ENCODE data around the gene RNF220.

The RNF220 gene
- total RNA-seq: 81.8 to 169 (median 132) reads per million in 9 experiments

DNA sequence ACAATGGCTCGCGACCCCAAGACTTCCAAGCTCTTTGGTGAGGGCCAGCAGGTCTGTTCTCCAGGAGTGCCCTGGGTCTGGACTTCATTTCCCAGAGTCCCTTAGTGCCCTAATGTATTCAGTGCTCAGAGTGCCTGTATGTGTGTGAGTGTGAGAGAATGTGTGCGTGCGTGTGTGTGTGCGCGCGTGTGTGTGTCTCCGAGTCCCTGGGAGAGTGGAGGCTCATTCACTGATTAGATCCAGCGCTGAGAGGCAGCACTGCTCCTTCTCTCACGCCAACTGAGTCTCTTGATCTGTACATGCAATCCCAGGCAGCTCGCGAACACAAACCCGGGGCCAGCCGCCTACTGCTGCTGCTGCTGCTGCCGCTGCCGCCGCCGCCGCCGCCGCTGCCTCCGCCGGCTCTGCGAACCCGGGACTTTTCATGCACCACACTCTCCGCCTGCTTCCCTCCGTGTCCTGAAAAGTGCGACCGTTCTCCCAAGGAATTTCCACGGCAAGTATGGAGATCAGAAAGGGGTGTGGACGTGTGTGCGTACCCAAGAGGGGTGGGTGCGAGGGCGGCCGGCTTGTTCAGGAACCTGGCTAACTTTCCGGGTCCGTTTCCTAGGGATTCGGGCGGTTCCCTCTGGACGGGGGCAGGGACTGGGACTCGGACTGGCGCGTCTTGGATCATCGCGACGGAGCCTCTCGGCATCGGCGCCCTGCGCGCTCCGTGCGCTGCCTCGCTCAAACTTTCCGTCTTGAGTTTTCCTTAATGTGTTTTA is at the start of gene RNF220:
RNF220 (plus strand) TSS at position 225 of the 767 bp plus-strand sequence.
- H3K27me3 Mint-ChIP-seq: peaks cover 38 to 62% of the 10 kb centered on the region in 2 donors

GRCh38 chr1:44355582-44356305 is 49.3 kb upstream of the RNF220 start:
- DNase-seq: no peak
- peak overlapping the region; percentile 84 to 97 for H3K4me3 Mint-ChIP-seq

More for the DNA sequence above, at the start of gene RNF220:
- Mint-ChIP-seq H3K9me3 (no peaks in the 10 kb centered on the region), H3K4me3 (peak within 1 kb of the TSS; percentile 91 to 94), H3K27ac (peak within 1 kb of the TSS; percentile 38 to 80), H3K4me1 (ENCODE audit: low read depth in 2 of 2) (peaks cover 18 to 36% of the 10 kb centered on the region in 2 donors), H3K36me3 (ENCODE audit: insufficient read depth) (peaks cover 21% of the 10 kb centered on the region)
- ATAC-seq (replicated peaks): peak; percentile 34
- peak in 2 of 3 experiments; percentile 8 to 31 for DNase-seq

GRCh38 chr1:44357710-44358109 is 47.3 kb upstream of the RNF220 start:
- DNase-seq (no peak), ATAC-seq (replicated peaks) (no peak)
- no peaks in the 10 kb centered on the region for H3K27me3 Mint-ChIP-seq

More at GRCh38 chr1:44355582-44356305, 49.3 kb upstream of the RNF220 start:
- Mint-ChIP-seq H3K4me1 (ENCODE audit: low read depth in 2 of 2) (peaks cover 13 to 30% of the 10 kb centered on the region in 2 donors), H3K36me3 (ENCODE audit: insufficient read depth) (peaks cover 16% of the 10 kb centered on the region), H3K27me3 (no peaks in the 10 kb centered on the region), H3K9me3 (no peaks in the 10 kb centered on the region), H3K27ac (peak overlapping the region; percentile 90 to 95)
- no peak for ATAC-seq (replicated peaks)

DNA sequence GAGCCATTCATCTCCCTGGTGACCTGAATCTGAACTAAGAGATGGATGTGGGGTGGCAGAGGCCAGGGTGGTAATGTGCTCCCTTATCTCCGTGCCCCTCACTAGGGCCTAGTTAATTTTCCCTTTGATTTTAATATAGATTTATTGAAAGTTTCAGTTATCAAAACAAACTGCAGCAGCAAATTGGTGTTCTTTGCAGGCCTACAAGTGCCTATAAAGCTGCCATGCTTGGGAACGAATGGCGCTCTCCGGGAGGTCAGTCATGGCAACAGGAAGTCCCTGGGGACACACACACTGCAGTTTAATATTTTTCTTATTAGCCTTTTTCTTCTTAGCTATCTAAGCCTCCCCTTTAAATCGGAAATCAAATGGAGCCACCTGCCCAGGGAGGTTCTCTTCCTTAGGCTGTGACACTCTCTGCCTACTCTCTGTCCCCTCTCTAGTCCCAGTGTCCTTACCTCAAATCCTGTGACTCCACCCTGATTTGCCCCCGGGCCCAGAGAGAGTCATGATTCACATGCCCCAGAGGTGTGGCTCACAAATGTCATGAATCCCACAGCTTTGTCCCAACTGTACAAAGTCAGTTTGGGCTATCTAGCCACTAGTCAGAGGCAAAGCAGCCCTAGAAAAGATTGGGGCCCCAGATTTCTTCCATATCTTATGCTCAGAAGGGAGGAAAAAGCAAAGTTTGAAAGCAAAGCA is 45.7 kb upstream of the RNF220 start:
- ATAC-seq (replicated peaks): no peak
- no peak overlapping the region for H3K4me3 Mint-ChIP-seq
- H3K36me3 Mint-ChIP-seq (ENCODE audit: insufficient read depth): peaks cover 7% of the 10 kb centered on the region
- peaks cover 8 to 10% of the 10 kb centered on the region in 2 donors for H3K4me1 Mint-ChIP-seq (ENCODE audit: low read depth in 2 of 2)
- H3K27ac Mint-ChIP-seq: no peak overlapping the region
- H3K27me3 Mint-ChIP-seq: no peaks in the 10 kb centered on the region
- no peaks in the 10 kb centered on the region for H3K9me3 Mint-ChIP-seq
- DNase-seq: no peak

More at GRCh38 chr1:44357710-44358109, 47.3 kb upstream of the RNF220 start:
- Mint-ChIP-seq H3K27ac (peak overlapping the region in 1 of 2 donors; percentile 49), H3K4me1 (ENCODE audit: low read depth in 2 of 2) (peaks cover 10 to 20% of the 10 kb centered on the region in 2 donors), H3K36me3 (ENCODE audit: insufficient read depth) (peaks cover 7% of the 10 kb centered on the region), H3K9me3 (no peaks in the 10 kb centered on the region), H3K4me3 (no peak overlapping the region)

- Mint-ChIP-seq H3K4me3 (no peak overlapping the region), H3K27me3 (peaks cover 0 to 3% of the 10 kb centered on the region in 2 donors), H3K9me3 (no peaks in the 10 kb centered on the region), H3K4me1 (ENCODE audit: low read depth in 2 of 2) (no peaks in the 10 kb centered on the region), H3K36me3 (ENCODE audit: insufficient read depth) (no peaks in the 10 kb centered on the region), H3K27ac (no peak overlapping the region)
- ATAC-seq (replicated peaks): no peak
- DNase-seq: no peak
Measured at GRCh38 chr1:44361478-44361877, 43.6 kb upstream of the RNF220 start.

DNA sequence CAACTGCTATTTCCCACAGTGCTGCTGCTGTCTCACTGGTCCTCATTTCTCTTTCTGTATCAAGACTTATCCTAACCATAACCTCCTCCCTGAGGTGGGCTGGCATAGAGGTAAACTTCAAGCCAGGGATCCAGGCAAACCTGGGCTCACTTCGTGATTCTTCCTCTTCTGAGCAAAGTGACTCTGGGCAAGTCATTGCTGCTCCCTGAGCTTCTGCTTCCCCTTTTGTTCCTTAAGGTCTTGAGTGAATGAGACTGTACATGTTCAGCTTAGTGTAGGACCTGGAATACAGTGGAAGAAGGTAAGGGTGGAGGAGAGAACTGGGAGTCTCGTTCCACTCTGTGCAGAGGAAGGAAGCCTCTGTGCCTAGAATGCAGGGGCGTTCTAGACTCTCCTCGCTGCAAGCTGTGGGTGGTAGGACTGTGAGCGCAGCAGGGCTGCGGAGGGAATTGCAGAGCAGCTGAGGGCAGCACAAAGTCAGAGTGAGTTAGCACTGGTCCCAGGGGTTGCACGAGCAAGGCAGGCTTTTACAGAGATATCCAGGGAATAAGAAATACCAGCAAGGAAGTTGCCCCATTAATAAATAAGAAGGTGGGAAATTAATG is 38.6 kb upstream of the RNF220 start:
- H3K4me3 Mint-ChIP-seq: no peak overlapping the region
- H3K27me3 Mint-ChIP-seq: peaks cover 0 to 25% of the 10 kb centered on the region in 2 donors
- H3K9me3 Mint-ChIP-seq: no peaks in the 10 kb centered on the region
- DNase-seq (no peak), ATAC-seq (replicated peaks) (no peak)
- no peak overlapping the region for H3K27ac Mint-ChIP-seq
- H3K4me1 Mint-ChIP-seq (ENCODE audit: low read depth in 2 of 2): no peaks in the 10 kb centered on the region
- H3K36me3 Mint-ChIP-seq (ENCODE audit: insufficient read depth): no peaks in the 10 kb centered on the region

DNA sequence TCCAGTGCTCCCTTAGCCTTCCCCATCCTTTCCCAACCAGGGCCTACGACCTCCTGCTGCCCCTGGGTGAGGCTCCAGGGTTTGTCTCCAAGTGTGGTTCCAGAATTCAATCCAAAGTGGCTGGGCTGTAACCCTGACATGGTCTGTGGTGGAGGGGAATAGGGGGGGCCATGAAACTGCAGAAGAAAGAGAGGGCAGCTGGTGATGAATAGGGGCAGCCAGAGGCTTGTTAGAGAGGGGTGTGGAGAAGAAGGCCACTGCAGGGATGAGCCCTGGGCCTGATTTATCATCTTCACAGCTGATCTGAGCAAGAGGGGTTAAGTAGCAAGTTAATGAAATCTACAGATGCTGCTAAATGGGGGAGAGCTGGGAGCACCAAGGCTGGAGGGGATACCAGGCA is 37.1 kb upstream of the RNF220 start:
- Mint-ChIP-seq H3K27me3 (peaks cover 0 to 25% of the 10 kb centered on the region in 2 donors), H3K36me3 (ENCODE audit: insufficient read depth) (no peaks in the 10 kb centered on the region), H3K9me3 (no peaks in the 10 kb centered on the region), H3K4me1 (ENCODE audit: low read depth in 2 of 2) (no peaks in the 10 kb centered on the region), H3K27ac (no peak overlapping the region), H3K4me3 (no peak overlapping the region)
- ATAC-seq (replicated peaks) (no peak), DNase-seq (no peak)

DNA sequence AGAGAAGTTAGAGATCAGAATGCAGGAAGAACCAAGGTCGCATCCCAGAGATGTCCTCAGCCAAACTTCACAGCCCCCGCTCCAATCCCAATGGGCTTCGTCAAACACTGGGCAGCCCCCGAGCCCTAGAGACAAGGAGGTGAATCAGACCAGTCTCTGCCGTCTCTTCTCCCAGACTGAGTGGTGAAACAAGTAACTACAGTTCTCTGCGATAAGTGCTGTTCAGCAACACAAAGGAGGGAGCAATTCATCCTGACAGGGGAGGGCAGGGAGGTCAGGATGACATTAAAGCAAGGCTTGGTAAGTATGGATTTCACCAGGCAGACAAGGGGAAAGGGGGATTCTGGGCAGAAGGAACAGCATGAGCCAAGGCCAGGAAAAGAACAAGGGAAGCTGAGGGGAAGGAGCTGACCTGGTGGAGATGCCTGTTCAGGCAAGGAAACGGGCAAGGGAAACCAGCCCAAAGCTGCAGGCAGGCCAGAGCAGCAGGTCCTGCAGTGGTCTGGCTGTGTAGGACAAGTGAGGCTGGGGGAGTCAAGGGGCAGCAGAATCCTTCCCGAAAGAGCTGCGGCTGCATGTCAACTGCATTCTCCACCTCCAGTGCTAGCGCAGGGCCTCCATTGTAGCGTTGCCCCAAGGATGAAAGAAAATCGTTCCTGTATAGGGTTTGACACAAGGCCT is 36.4 kb upstream of the RNF220 start:
- no peaks in the 10 kb centered on the region for H3K36me3 Mint-ChIP-seq (ENCODE audit: insufficient read depth)
- no peak overlapping the region for H3K27ac Mint-ChIP-seq
- no peak overlapping the region for H3K4me3 Mint-ChIP-seq
- H3K9me3 Mint-ChIP-seq: no peaks in the 10 kb centered on the region
- peaks cover 0 to 25% of the 10 kb centered on the region in 2 donors for H3K27me3 Mint-ChIP-seq
- ATAC-seq (replicated peaks): no peak
- DNase-seq: no peak
- no peaks in the 10 kb centered on the region for H3K4me1 Mint-ChIP-seq (ENCODE audit: low read depth in 2 of 2)

- H3K36me3 Mint-ChIP-seq (ENCODE audit: insufficient read depth): no peaks in the 10 kb centered on the region
- H3K27me3 Mint-ChIP-seq: peaks cover 0 to 25% of the 10 kb centered on the region in 2 donors
- no peaks in the 10 kb centered on the region for H3K9me3 Mint-ChIP-seq
- no peak overlapping the region for H3K4me3 Mint-ChIP-seq
- H3K4me1 Mint-ChIP-seq (ENCODE audit: low read depth in 2 of 2): no peaks in the 10 kb centered on the region
- H3K27ac Mint-ChIP-seq: no peak overlapping the region
- DNase-seq (no peak), ATAC-seq (replicated peaks) (no peak)
Measured at GRCh38 chr1:44371206-44371605, 33.8 kb upstream of the RNF220 start.

DNA sequence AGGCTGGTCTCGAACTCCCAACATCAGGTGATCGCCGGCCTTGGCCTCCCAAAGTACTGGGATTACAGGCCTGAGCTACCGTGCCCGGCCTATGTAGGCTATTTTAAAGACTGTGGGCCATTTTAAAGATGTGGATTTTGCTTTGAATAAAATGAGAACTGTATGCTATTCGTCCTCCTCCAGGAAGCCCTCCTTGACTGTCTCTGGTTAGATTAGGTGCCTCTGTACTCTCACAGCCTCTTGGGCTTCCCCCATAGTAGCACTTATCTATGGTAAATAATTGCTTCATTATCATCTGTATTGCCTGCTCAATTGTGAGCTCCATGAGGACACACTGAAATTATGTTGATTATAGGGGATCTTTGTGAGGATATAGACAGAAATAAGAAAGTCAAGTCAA is 29.5 kb upstream of the RNF220 start:
- H3K4me1 Mint-ChIP-seq (ENCODE audit: low read depth in 2 of 2): no peaks in the 10 kb centered on the region
- H3K36me3 Mint-ChIP-seq (ENCODE audit: insufficient read depth): no peaks in the 10 kb centered on the region
- DNase-seq: no peak
- H3K27me3 Mint-ChIP-seq: peaks cover 0 to 3% of the 10 kb centered on the region in 2 donors
- H3K9me3 Mint-ChIP-seq: no peaks in the 10 kb centered on the region
- no peak for ATAC-seq (replicated peaks)
- H3K27ac Mint-ChIP-seq: no peak overlapping the region
- no peak overlapping the region for H3K4me3 Mint-ChIP-seq

DNA sequence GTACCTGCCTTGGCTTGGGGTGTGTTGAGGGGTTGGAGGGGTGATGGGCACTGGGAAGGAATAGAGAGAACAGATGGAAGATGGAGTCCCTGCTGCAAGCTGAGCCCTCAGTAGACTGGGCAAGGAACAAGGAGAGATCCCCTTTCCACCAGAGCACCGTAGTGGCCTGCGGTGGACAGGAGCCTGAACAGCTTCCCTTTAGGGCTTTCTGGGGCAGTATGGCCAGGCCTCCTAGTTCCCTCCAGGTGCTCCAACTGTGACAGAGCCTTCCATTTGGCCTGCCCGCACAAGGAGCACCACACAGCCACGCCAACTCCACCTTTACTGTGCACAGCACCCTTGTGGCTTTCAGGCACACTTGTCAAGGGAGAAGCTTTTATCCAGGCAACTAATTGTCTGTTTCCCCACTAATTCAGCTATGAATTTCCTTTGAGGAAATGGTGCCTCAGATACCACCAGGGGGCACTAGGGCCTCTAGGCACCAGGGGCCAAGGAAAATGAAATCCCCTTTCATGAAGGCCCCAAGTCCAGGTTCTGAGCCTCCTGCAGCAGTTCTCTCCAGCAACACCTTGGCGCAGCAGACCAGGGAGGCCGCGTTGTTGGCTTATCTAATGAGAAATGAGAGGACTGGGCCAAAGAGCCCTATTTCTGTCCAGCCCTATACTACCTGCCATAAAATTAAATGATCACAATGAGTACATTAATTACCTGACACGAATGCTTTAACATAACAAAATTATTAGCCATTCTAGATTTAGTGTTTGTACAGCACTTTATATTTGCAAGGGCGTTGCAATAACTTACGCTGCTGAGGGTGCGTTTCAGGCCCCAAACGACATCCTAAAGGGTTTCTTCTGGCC is 26.9 kb upstream of the RNF220 start:
- no peak overlapping the region for H3K27ac Mint-ChIP-seq
- H3K9me3 Mint-ChIP-seq: no peaks in the 10 kb centered on the region
- no peak overlapping the region for H3K4me3 Mint-ChIP-seq
- no peaks in the 10 kb centered on the region for H3K36me3 Mint-ChIP-seq (ENCODE audit: insufficient read depth)
- ATAC-seq (replicated peaks) (peak; percentile 31), DNase-seq (peak; percentile 24 to 41 (median 29))
- H3K4me1 Mint-ChIP-seq (ENCODE audit: low read depth in 2 of 2): no peaks in the 10 kb centered on the region
- peaks cover 0 to 7% of the 10 kb centered on the region in 2 donors for H3K27me3 Mint-ChIP-seq

- no peak for ATAC-seq (replicated peaks)
- Mint-ChIP-seq H3K4me1 (ENCODE audit: low read depth in 2 of 2) (no peaks in the 10 kb centered on the region), H3K36me3 (ENCODE audit: insufficient read depth) (no peaks in the 10 kb centered on the region), H3K4me3 (no peak overlapping the region), H3K27ac (no peak overlapping the region), H3K27me3 (peaks cover 0 to 7% of the 10 kb centered on the region in 2 donors), H3K9me3 (no peaks in the 10 kb centered on the region)
- DNase-seq: no peak
Measured at GRCh38 chr1:44380666-44381177, 24.3 kb upstream of the RNF220 start.

Data from effector memory CD8-positive, alpha-beta T cell (primary cell).